H9 (cell line): Measurements from ENCODE around the gene LCE3B. TPM values are rescaled to one million over a fixed set of nuclear protein-coding genes. Genes with fewer than 3 reads are reported as not detected.

Experiments used
- DNase-seq: peaks from one replicate; pipeline ENCODE4 v3.0.0-alpha.2; 2017
- H2AFZ ChIP-seq: one replicate; pipeline ENCODE4 v1.6.1; 2013; ENCODE audit warnings: mild to moderate bottlenecking, low read length, control low read depth, moderate library complexity
- H2AK5ac ChIP-seq: 2 replicates; pipeline ENCODE4 v1.6.1; 2013; ENCODE audit warnings: low read length, control low read depth, mixed read lengths; ENCODE audit not compliant: insufficient read length
- H2BK120ac ChIP-seq: one replicate; pipeline ENCODE4 v1.6.1; 2013; ENCODE audit warnings: low read depth, mild to moderate bottlenecking, low read length, control low read depth, inconsistent platforms; ENCODE audit not compliant: poor library complexity, severe bottlenecking
- H2BK12ac ChIP-seq: 2 replicates; pipeline ENCODE4 v1.6.1; 2013; ENCODE audit warnings: low read length, control low read depth, mixed read lengths, low read depth; ENCODE audit not compliant: insufficient read length
- H2BK15ac ChIP-seq: 2 replicates; pipeline ENCODE4 v1.6.1; 2013; ENCODE audit warnings: low read depth, low read length, control low read depth
- H2BK20ac ChIP-seq: one replicate; pipeline ENCODE4 v1.6.1; 2013; ENCODE audit warnings: low read depth, mild to moderate bottlenecking, low read length, control low read depth, inconsistent platforms; ENCODE audit not compliant: poor library complexity, severe bottlenecking
- H2BK5ac ChIP-seq: 2 replicates; pipeline ENCODE4 v1.6.1; 2013; ENCODE audit warnings: low read length, control low read depth, mixed read lengths; ENCODE audit not compliant: insufficient read length
- H3K14ac ChIP-seq: 2 replicates; pipeline ENCODE4 v1.6.1; 2013; ENCODE audit warnings: low read length, control low read depth; ENCODE audit not compliant: insufficient read depth
- H3K18ac ChIP-seq: 2 replicates; pipeline ENCODE4 v1.6.1; 2013; ENCODE audit warnings: low read depth, mild to moderate bottlenecking, mixed read lengths, low read length, control low read depth; ENCODE audit not compliant: insufficient read length
- H3K23ac ChIP-seq: 2 replicates; pipeline ENCODE4 v1.6.1; 2013; ENCODE audit warnings: low read length, control low read depth, mixed read lengths, low read depth; ENCODE audit not compliant: insufficient read length
- H3K23me2 ChIP-seq: 2 replicates; pipeline ENCODE4 v1.6.1; 2013; ENCODE audit warnings: low read depth, mild to moderate bottlenecking, mixed read lengths, low read length, control low read depth; ENCODE audit not compliant: insufficient read length, poor library complexity, severe bottlenecking
- H3K27ac ChIP-seq: 2 replicates; pipeline ENCODE4 v1.5.1; 2013; ENCODE audit warnings: low read length, control low read depth, mixed read lengths, low read depth; ENCODE audit not compliant: insufficient read length
- H3K27me3 ChIP-seq: 2 replicates; pipeline ENCODE4 v1.6.1; 2013; ENCODE audit warnings: low read length, control low read depth, inconsistent platforms; ENCODE audit not compliant: insufficient read depth
- H3K4ac ChIP-seq: 2 replicates; pipeline ENCODE4 v1.6.1; 2013; ENCODE audit warnings: low read depth, mild to moderate bottlenecking, control low read depth, inconsistent platforms, low read length, moderate library complexity
- H3K4me1 ChIP-seq: 2 replicates; pipeline ENCODE4 v1.6.1; 2013; ENCODE audit warnings: low read length, control low read depth, inconsistent platforms; ENCODE audit not compliant: insufficient read depth
- H3K4me2 ChIP-seq: 2 replicates; pipeline ENCODE4 v1.6.1; 2013; ENCODE audit warnings: low read length, control low read depth, mixed read lengths; ENCODE audit not compliant: insufficient read length, insufficient read depth
- H3K56ac ChIP-seq: 2 replicates; pipeline ENCODE4 v1.6.1; 2013; ENCODE audit warnings: low read depth, mild to moderate bottlenecking, mixed read lengths, low read length, control low read depth; ENCODE audit not compliant: insufficient read length
- H3K79me1 ChIP-seq: 2 replicates; pipeline ENCODE4 v1.6.1; 2013; ENCODE audit warnings: low read depth, mild to moderate bottlenecking, moderate library complexity, low read length, control low read depth, inconsistent platforms; ENCODE audit not compliant: insufficient read depth, poor library complexity, severe bottlenecking
- H3K79me2 ChIP-seq: 2 replicates; pipeline ENCODE4 v1.6.1; 2013; ENCODE audit warnings: low read length, control low read depth, inconsistent platforms; ENCODE audit not compliant: insufficient read depth
- H3K9ac ChIP-seq: 2 replicates; pipeline ENCODE4 v1.6.1; 2013; ENCODE audit warnings: low read length, control low read depth, mixed read lengths; ENCODE audit not compliant: insufficient read length; ENCODE audit errors: extremely low read depth
- H3K9me3 ChIP-seq: one replicate; pipeline ENCODE4 v1.6.1; 2013; ENCODE audit warnings: low read depth, low read length, inconsistent platforms; ENCODE audit not compliant: control insufficient read depth
- H3T11ph ChIP-seq: one replicate; pipeline ENCODE4 v1.6.1; 2013; ENCODE audit warnings: mild to moderate bottlenecking, low read length, control low read depth, inconsistent platforms
- H4K20me1 ChIP-seq: one replicate; pipeline ENCODE4 v1.6.1; 2013; ENCODE audit not compliant: control insufficient read depth, insufficient read length, insufficient read depth
- H4K5ac ChIP-seq: 2 replicates; pipeline ENCODE4 v1.6.1; 2013; ENCODE audit warnings: low read depth, mild to moderate bottlenecking, mixed read lengths, low read length, control low read depth; ENCODE audit not compliant: insufficient read length
- H4K8ac ChIP-seq: replicated peaks from 2 replicates; pipeline ENCODE4 v1.6.1; 2013; ENCODE audit warnings: low read length, control low read depth, mixed read lengths, low read depth; ENCODE audit not compliant: insufficient read length
- H4K91ac ChIP-seq: 2 replicates; pipeline ENCODE4 v1.6.1; 2013; ENCODE audit warnings: low read depth, mild to moderate bottlenecking, moderate library complexity, mixed read lengths, low read length, control low read depth; ENCODE audit not compliant: insufficient read length
- H3K27ac Mint-ChIP-seq, 3 experiments: 2 replicates in 2 of 3; 3 replicates in 1 of 3; pipeline ENCODE4 v1.8.0; 2020 to 2021; ENCODE audit warnings: mixed read lengths in 3 of 3, mild to moderate bottlenecking in 1 of 3, moderate library complexity in 1 of 3
- H3K27me3 Mint-ChIP-seq: 2 replicates; pipeline ENCODE4 v1.8.0; 2021; ENCODE audit warnings: low read depth, mild to moderate bottlenecking, moderate library complexity, mixed read lengths
- H3K36me3 Mint-ChIP-seq, 3 experiments: 2 replicates in 2 of 3; 3 replicates in 1 of 3; pipeline ENCODE4 v1.8.0; 2020 to 2021; ENCODE audit warnings: low read depth in 3 of 3, mixed read lengths in 3 of 3; ENCODE audit not compliant: insufficient read depth in 1 of 3
- H3K4me1 Mint-ChIP-seq, 2 experiments: 2 replicates each; pipeline ENCODE4 v1.8.0; 2020; ENCODE audit warnings: mixed read lengths in 2 of 2
- H3K4me3 Mint-ChIP-seq, 2 experiments: 2 replicates in 1 of 2; 3 replicates in 1 of 2; pipeline ENCODE4 v1.8.0; 2020 to 2021; ENCODE audit warnings: mild to moderate bottlenecking in 2 of 2, mixed read lengths in 2 of 2, moderate library complexity in 1 of 2
- H3K9me3 Mint-ChIP-seq, 2 experiments: 2 replicates in 1 of 2; 3 replicates in 1 of 2; pipeline ENCODE4 v1.8.0; 2020; ENCODE audit warnings: mild to moderate bottlenecking in 2 of 2, mixed read lengths in 2 of 2, moderate library complexity in 1 of 2
- CTCF ChIP-seq: fragments of 200-600 bp; sonication (generic); conservative IDR thresholded peaks from 3 replicates; pipeline ENCODE4 v1.8.0; 2021; ENCODE audit warnings: antibody characterized with exemption, mild to moderate bottlenecking
- WGBS: extraction: QIAGEN DNeasy Blood & Tissue Kit; methylation state at CpG from one replicate; pipeline ENCODE4 v1.1.7; 2013; ENCODE audit warnings: missing lambda C conversion rate, low lambda C conversion rate, mixed read lengths; ENCODE audit not compliant: insufficient read length; ENCODE audit errors: extremely low coverage; 5-methylcytosine and 5-hydroxymethylcytosine counted together
- total RNA-seq: library from RNA; stranded (reverse); gene quantifications from 2 replicates; pipeline ENCODE4 v1.2.1, GENCODE V29; 2021

LCE3B gene
- total RNA-seq, 1 experiment from 2014 or later: not detected

- no peaks in the 10 kb centered on the region for H3K79me1 ChIP-seq
- no CpG with 5 or more reads among the region's 4 CpGs for WGBS
- no peak for DNase-seq
- H3K4me2 ChIP-seq: no peak within 1 kb of the TSS
- Mint-ChIP-seq H3K27ac (no peak within 1 kb of the TSS), H3K9me3 (peaks cover 72 to 87% of the 10 kb centered on the region in 2 experiments), H3K4me3 (no peak within 1 kb of the TSS), H3K36me3 (peaks cover 0 to 1% (median 0%) of the 10 kb centered on the region in 3 experiments; a peak in 2 of 7 replicates), H3K4me1 (no peaks in the 10 kb centered on the region), H3K27me3 (no peaks in the 10 kb centered on the region; the same call in none of the 2 replicates)
- no peak within 1 kb of the TSS for H2BK120ac ChIP-seq
- no peak within 1 kb of the TSS for H4K91ac ChIP-seq
- no peak within 1 kb of the TSS for H3K23ac ChIP-seq
- no peaks in the 10 kb centered on the region for H4K20me1 ChIP-seq
- H4K5ac ChIP-seq: no peak within 1 kb of the TSS
- H2AFZ ChIP-seq: no peak within 1 kb of the TSS
- H3K18ac ChIP-seq: no peak within 1 kb of the TSS
- H2BK20ac ChIP-seq: no peak within 1 kb of the TSS
- no peak within 1 kb of the TSS for H2BK12ac ChIP-seq
- H3K4me1 ChIP-seq: no peaks in the 10 kb centered on the region
- no peaks in the 10 kb centered on the region for H3K79me2 ChIP-seq
- no peak within 1 kb of the TSS for H3K56ac ChIP-seq
- H3K9ac ChIP-seq: no peak within 1 kb of the TSS
- no peak for TF ChIP-seq CTCF
- H3K14ac ChIP-seq: no peak within 1 kb of the TSS
- no peaks in the 10 kb centered on the region for H3K27me3 ChIP-seq
- H4K8ac ChIP-seq: no peak within 1 kb of the TSS
- H3T11ph ChIP-seq: no peak within 1 kb of the TSS
- no peak within 1 kb of the TSS for H2AK5ac ChIP-seq
- no peak within 1 kb of the TSS for H3K27ac ChIP-seq
- H2BK15ac ChIP-seq: no peak within 1 kb of the TSS
- H2BK5ac ChIP-seq: no peak within 1 kb of the TSS
- H3K4ac ChIP-seq: no peak within 1 kb of the TSS
- peaks cover 58% of the 10 kb centered on the region for H3K9me3 ChIP-seq
- no peaks in the 10 kb centered on the region for H3K23me2 ChIP-seq
Measured at GRCh38 chr1:152599934-152600333, 13.7 kb upstream of the LCE3B start, which contains the start of gene LCE3C. LCE3C (plus strand) TSS chr1:152600234; CDS start chr1:152600732, 498 bp downstream.
